ENCODE measurements around the gene CUEDC2.

The CUEDC2 gene

GRCh38 chr10:102460836-102461186, 28.4 kb upstream of the CUEDC2 start:
- CTCF ChIA-PET, result interaction anchor here (0.7 to 3.9 kb wide), 5 partner anchors 18 to 231 kb away, joined by 3 to 17 read pairs (median 4); no protein-coding TSS in a partner anchor
- H3K9me3 ChIP-seq (ENCODE audit: control insufficient read depth, insufficient read depth, low read depth, low read length), result no peaks in the 10 kb centered on the region
- 0 out of 2 replicates have a peak, but pooled peaks cover 2% of the 10 kb centered on the region for H3K4me1 ChIP-seq (ENCODE audit: control insufficient read depth, insufficient read depth, low read length)
- no peak overlapping the region for H3K4me3 ChIP-seq (ENCODE audit: low read depth, low read length)
- peaks cover 0 to 6% of the 10 kb centered on the region in 2 experiments; a peak in 2 of 3 replicates for H3K36me3 ChIP-seq (ENCODE audit: control insufficient read depth in 2 of 2, insufficient read depth in 1 of 2, low read length in 2 of 2)
- TF ChIP-seq ZNF140 (tag by site-specific recombination; IDR thresholded peaks at IDR 0.05) (no peak), KLF7 (tag by site-specific recombination; IDR thresholded peaks at IDR 0.05; ENCODE audit: borderline replicate concordance) (no peak)
- no peak overlapping the region; the same call in 1 of the 2 replicates for H3K27ac ChIP-seq (ENCODE audit: extremely low read depth, low read depth, low read length)
- POLR2A ChIA-PET, result interaction anchor here (0.7 to 4.6 kb wide), 6 partner anchors 9 to 65 kb away, joined by 3 to 39 read pairs (median 6); partner anchors contain the start of genes C10orf95, CUEDC2, FBXL15 and NFKB2

GRCh38 chr10:102458656-102459055, 26.3 kb upstream of the CUEDC2 start:
- Histone ChIP-seq H3K36me3 (ENCODE audit: control insufficient read depth in 2 of 2, insufficient read depth in 1 of 2, low read length in 2 of 2) (peaks cover 5 to 14% of the 10 kb centered on the region in 2 experiments; a peak in 2 of 3 replicates), H3K27ac (ENCODE audit: extremely low read depth, low read depth, low read length) (no peak overlapping the region), H3K4me3 (ENCODE audit: low read depth, low read length) (no peak overlapping the region), H3K4me1 (ENCODE audit: control insufficient read depth, insufficient read depth, low read length) (0 out of 2 replicates have a peak, but pooled peaks cover 2% of the 10 kb centered on the region), H3K9me3 (ENCODE audit: control insufficient read depth, insufficient read depth, low read depth, low read length) (no peaks in the 10 kb centered on the region)
- no peak for TF ChIP-seq ZSCAN5A (tag by site-specific recombination; IDR thresholded peaks at IDR 0.05)
- 0 out of 2 replicates have a peak, but pooled peaks have one; percentile 29 for TF ChIP-seq ZNF600 (tag by site-specific recombination; IDR thresholded peaks at IDR 0.05)
- POLR2A ChIA-PET, result interaction anchor here (4.6 kb wide), 1 partner anchor 7 kb away, joined by 39 read pairs; the partner anchor contains the start of gene C10orf95
- CTCF ChIA-PET, result interaction anchor here (0.6 kb wide), 2 partner anchors 40 to 137 kb away, joined by 3 to 5 read pairs; no protein-coding TSS in a partner anchor

- Histone ChIP-seq H3K4me3 (ENCODE audit: low read depth, low read length) (no peak overlapping the region), H3K36me3 (ENCODE audit: control insufficient read depth in 2 of 2, insufficient read depth in 1 of 2, low read length in 2 of 2) (peaks cover 6 to 23% of the 10 kb centered on the region in 2 experiments; a peak in 2 of 3 replicates), H3K4me1 (ENCODE audit: control insufficient read depth, insufficient read depth, low read length) (peaks cover 4% of the 10 kb centered on the region; the same call in 1 of the 2 replicates), H3K9me3 (ENCODE audit: control insufficient read depth, insufficient read depth, low read depth, low read length) (no peaks in the 10 kb centered on the region), H3K27ac (ENCODE audit: extremely low read depth, low read depth, low read length) (no peak overlapping the region)
- POLR2A ChIA-PET, result no interaction called here
- CTCF ChIA-PET, result interaction anchor here (0.6 to 1.1 kb wide), 4 partner anchors 113 to 1407 kb away, joined by 3 read pairs; no protein-coding TSS in a partner anchor
- TF ChIP-seq GFI1B (tag by site-specific recombination; IDR thresholded peaks at IDR 0.05), result no peak
- TF ChIP-seq ZNF121 (tag by site-specific recombination; IDR thresholded peaks at IDR 0.05), result peak; percentile 5; the same call in 1 of the 2 replicates
- TF ChIP-seq ZFHX2 (tag by site-specific recombination; conservative IDR thresholded peaks at IDR 0.05), result 0 out of 2 replicates have a peak, but pooled peaks have one; percentile 10
Observed at GRCh38 chr10:102457591-102458150, 25.3 kb upstream of the CUEDC2 start.

GRCh38 chr10:102455893-102456471, 23.6 kb upstream of the CUEDC2 start:
- H3K27ac ChIP-seq (ENCODE audit: extremely low read depth, low read depth, low read length), result no peak overlapping the region; the same call in 1 of the 2 replicates
- POLR2A ChIA-PET, result interaction anchor here (0.7 to 1.0 kb wide), 3 partner anchors 24 to 59 kb away, joined by 3 to 4 read pairs (median 3); partner anchors contain the start of genes CUEDC2 and FBXL15
- TF ChIP-seq ZNF24 (tag by site-specific recombination; IDR thresholded peaks at IDR 0.05), result peak; percentile 90
- TF ChIP-seq CTCF (tag by site-specific recombination; IDR thresholded peaks at IDR 0.05), result no peak
- no peak for TF ChIP-seq ZNF596 (tag by site-specific recombination; IDR thresholded peaks at IDR 0.05)
- TF ChIP-seq ZNF555 (tag by site-specific recombination; conservative IDR thresholded peaks at IDR 0.05), result no peak
- TF ChIP-seq ZNF624 (tag by site-specific recombination; IDR thresholded peaks at IDR 0.05), result no peak
- TF ChIP-seq ZNF121 (tag by site-specific recombination; IDR thresholded peaks at IDR 0.05), result no peak
- TF ChIP-seq KLF1 (tag by site-specific recombination; IDR thresholded peaks at IDR 0.05), result peak; percentile 70
- no peak for TF ChIP-seq ZNF76 (tag by site-specific recombination; IDR thresholded peaks at IDR 0.05; ENCODE audit: borderline replicate concordance, low read depth)
- no peak for TF ChIP-seq ZFHX2 (tag by site-specific recombination; conservative IDR thresholded peaks at IDR 0.05)
- TF ChIP-seq ZNF132 (tag by site-specific recombination; IDR thresholded peaks at IDR 0.05; ENCODE audit: borderline replicate concordance), result no peak
- 0 out of 2 replicates have a peak, but pooled peaks have one; percentile 39 for TF ChIP-seq ZNF391 (tag by site-specific recombination; IDR thresholded peaks at IDR 0.05; ENCODE audit: borderline replicate concordance, low read depth)
- TF ChIP-seq SP3 (tag by site-specific recombination; IDR thresholded peaks at IDR 0.05), result 0 out of 2 replicates have a peak, but pooled peaks have one; percentile 41
- no peak for TF ChIP-seq GLIS2 (tag by site-specific recombination; IDR thresholded peaks at IDR 0.05)
- TF ChIP-seq ZNF548 (tag by site-specific recombination; IDR thresholded peaks at IDR 0.05), result no peak
- no peak for TF ChIP-seq HIC1 (tag by site-specific recombination; IDR thresholded peaks at IDR 0.05)

More at GRCh38 chr10:102455893-102456471, 23.6 kb upstream of the CUEDC2 start:
- Histone ChIP-seq H3K4me1 (ENCODE audit: control insufficient read depth, insufficient read depth, low read length) (peaks cover 5% of the 10 kb centered on the region; the same call in 1 of the 2 replicates), H3K36me3 (ENCODE audit: control insufficient read depth in 2 of 2, insufficient read depth in 1 of 2, low read length in 2 of 2) (peaks cover 14 to 36% of the 10 kb centered on the region in 2 experiments; a peak in 2 of 3 replicates), H3K9me3 (ENCODE audit: control insufficient read depth, insufficient read depth, low read depth, low read length) (no peaks in the 10 kb centered on the region), H3K4me3 (ENCODE audit: low read depth, low read length) (no peak overlapping the region)
- CTCF ChIA-PET, result interaction anchor here (0.7 to 1.0 kb wide), 3 partner anchors 61 to 1390 kb away, joined by 3 read pairs; no protein-coding TSS in a partner anchor
